GM23338 (cell line): ENCODE data around the gene NUCKS1. TPM values are rescaled to one million over a fixed set of nuclear protein-coding genes. Genes with fewer than 3 reads are reported as not detected.

Source experiments
- ATAC-seq: fragments of 200-7000 bp; cut with Tn5 transposase; 3 replicates; pipeline ENCODE4 v1.9.1; 2020
- DNase-seq: peaks from one replicate; pipeline ENCODE4 v3.0.0-alpha.2; 2015; ENCODE audit warnings: low spot score
- H2AFZ ChIP-seq: fragments of 200-600 bp; sonication (generic); 2 replicates; pipeline ENCODE4 v1.8.0; 2016; ENCODE audit warnings: antibody characterized with exemption, mild to moderate bottlenecking, moderate library complexity
- H3F3A ChIP-seq: fragments of 200-600 bp; sonication (generic); replicated peaks from 2 replicates; pipeline ENCODE4 v1.8.0; 2017; ENCODE audit warnings: antibody characterized with exemption, mixed run types, low read depth
- H3K27ac ChIP-seq: fragments of 200-600 bp; sonication (generic); 2 replicates; pipeline ENCODE4 v1.6.1; 2016; ENCODE audit warnings: low read depth
- H3K27me3 ChIP-seq: fragments of 200-600 bp; sonication (generic); 2 replicates; pipeline ENCODE4 v1.8.0; 2016; ENCODE audit warnings: mild to moderate bottlenecking, mixed run types, moderate library complexity; ENCODE audit not compliant: insufficient read depth
- H3K36me3 ChIP-seq: fragments of 200-600 bp; sonication (generic); 2 replicates; pipeline ENCODE4 v1.8.0; 2016; ENCODE audit warnings: mild to moderate bottlenecking; ENCODE audit not compliant: insufficient read depth
- H3K4me1 ChIP-seq: fragments of 200-600 bp; sonication (generic); 2 replicates; pipeline ENCODE4 v1.8.0; 2016; ENCODE audit warnings: mild to moderate bottlenecking, moderate library complexity; ENCODE audit not compliant: insufficient read depth
- H3K4me2 ChIP-seq: fragments of 200-600 bp; sonication (generic); 2 replicates; pipeline ENCODE4 v1.7.1; 2017; ENCODE audit warnings: mixed run types
- H3K4me3 ChIP-seq: fragments of 200-600 bp; sonication (generic); 2 replicates; pipeline ENCODE4 v1.6.1; 2016; ENCODE audit warnings: mixed run types
- H3K79me2 ChIP-seq: fragments of 200-600 bp; sonication (generic); replicated peaks from 2 replicates; pipeline ENCODE4 v1.8.0; 2017; ENCODE audit warnings: mild to moderate bottlenecking; ENCODE audit not compliant: insufficient read depth
- H3K9me2 ChIP-seq: fragments of 200-600 bp; sonication (generic); 2 replicates; pipeline ENCODE4 v1.8.0; 2017; ENCODE audit not compliant: insufficient read depth
- H4K20me1 ChIP-seq: fragments of 200-600 bp; sonication (generic); replicated peaks from 2 replicates; pipeline ENCODE4 v1.8.0; 2017; ENCODE audit warnings: mild to moderate bottlenecking; ENCODE audit not compliant: insufficient read depth
- H3K27ac Mint-ChIP-seq: 2 replicates; pipeline ENCODE4 v1.8.0; 2020; ENCODE audit warnings: inconsistent platforms, mild to moderate bottlenecking, moderate library complexity, mixed read lengths
- H3K27me3 Mint-ChIP-seq: 3 replicates; pipeline ENCODE4 v1.8.0; 2022; ENCODE audit warnings: low read depth, mild to moderate bottlenecking, moderate library complexity, mixed read lengths, inconsistent platforms; ENCODE audit not compliant: insufficient read depth, poor library complexity
- H3K36me3 Mint-ChIP-seq: 3 replicates; pipeline ENCODE4 v1.8.0; 2021; ENCODE audit warnings: low read depth, mild to moderate bottlenecking, inconsistent platforms, moderate library complexity, mixed read lengths
- H3K4me1 Mint-ChIP-seq: 3 replicates; pipeline ENCODE4 v1.8.0; 2020; ENCODE audit warnings: mild to moderate bottlenecking, inconsistent platforms, mixed read lengths
- H3K4me3 Mint-ChIP-seq: 3 replicates; pipeline ENCODE4 v1.8.0; 2021; ENCODE audit warnings: moderate library complexity, mild to moderate bottlenecking, inconsistent platforms, mixed read lengths
- H3K9me3 Mint-ChIP-seq: 3 replicates; pipeline ENCODE4 v1.8.0; 2020; ENCODE audit warnings: moderate library complexity, mild to moderate bottlenecking, inconsistent platforms, mixed read lengths
- CREB1 ChIP-seq: fragments of 250-450 bp; sonication (Bioruptor Pico); IDR thresholded peaks from 2 replicates; pipeline ENCODE4 v1.5.0; 2020; ENCODE audit warnings: low read depth, mild to moderate bottlenecking, moderate library complexity
- CTCF ChIP-seq, 2 experiments: fragments of 200-600 bp in 1 of 2; sonication (generic) in 1 of 2; conservative IDR thresholded peaks; 2 replicates each; pipeline versions ENCODE4 v1.5.1 to v1.6.1; 2016 to 2017; ENCODE audit warnings: antibody characterized with exemption in 2 of 2, low read depth in 2 of 2, mild to moderate bottlenecking in 2 of 2, moderate library complexity in 1 of 2
- ETS1 ChIP-seq: IDR thresholded peaks from 2 replicates; pipeline ENCODE4 v1.6.1; 2016; ENCODE audit warnings: antibody characterized with exemption
- EZH2 ChIP-seq: fragments of 200-600 bp; sonication (generic); IDR thresholded peaks from one replicate; pipeline ENCODE4 v1.8.0; 2017; ENCODE audit warnings: antibody characterized with exemption, mild to moderate bottlenecking, low read depth; ENCODE audit not compliant: unreplicated experiment
- EZH2phosphoT487 ChIP-seq: fragments of 200-600 bp; sonication (generic); IDR thresholded peaks from one replicate; pipeline ENCODE4 v1.8.1; 2018; ENCODE audit warnings: antibody characterized with exemption; ENCODE audit not compliant: unreplicated experiment
- NANOG ChIP-seq: IDR thresholded peaks from 2 replicates; pipeline ENCODE4 v1.6.1; 2016; ENCODE audit warnings: antibody characterized with exemption, borderline replicate concordance
- REST ChIP-seq: IDR thresholded peaks from one replicate; pipeline ENCODE4 v1.6.1; 2018; ENCODE audit warnings: antibody characterized with exemption; ENCODE audit not compliant: unreplicated experiment
- STAT1 ChIP-seq: IDR thresholded peaks from one replicate; pipeline ENCODE4 v1.6.1; 2016; ENCODE audit warnings: antibody characterized with exemption; ENCODE audit not compliant: unreplicated experiment
- ZNF114 ChIP-seq: fragments of 250-450 bp; sonication (Bioruptor Pico); IDR thresholded peaks from 2 replicates; pipeline ENCODE4 v1.5.0; 2020; ENCODE audit warnings: mild to moderate bottlenecking, moderate library complexity
- ZNF331 ChIP-seq: fragments of 250-450 bp; sonication (Bioruptor Pico); IDR thresholded peaks from 2 replicates; pipeline ENCODE4 v1.5.0; 2020; ENCODE audit warnings: low read depth, mild to moderate bottlenecking, moderate library complexity
- polyA plus RNA-seq: library from polyadenylated mRNA; unstranded; fragments of >200 nt; fragmentation: Nextera tagmentation; extraction: Ambion mirVana; gene quantifications from 2 replicates; pipeline ENCODE4 v1.2.1, GENCODE V29; 2016
- total RNA-seq: library from RNA; depleted of rRNA; stranded (reverse); fragments of >200 nt; shearing (Covaris generic); gene quantifications from 2 replicates; pipeline ENCODE4 v1.2.3, GENCODE V29; 2014

NUCKS1 gene
- total and polyA plus RNA-seq, 2 experiments from 2014 or later = 255 to 307 TPM

- no peak for TF ChIP-seq CREB1 (CRISPR knock-in tag)
- no peak for TF ChIP-seq ETS1
- TF ChIP-seq EZH2 = no peak
- no peak for TF ChIP-seq ZNF331 (CRISPR knock-in tag)
- no peak for TF ChIP-seq CTCF (conservative IDR thresholded peaks at IDR 0.05; ENCODE audit: low read depth in 2 of 2)
Measured at GRCh38 chr1:205772607-205773032, 22.6 kb upstream of the NUCKS1 start (continued).

GRCh38 chr1:205770618-205771017 lies 20.6 kb upstream of the NUCKS1 start:
- no peaks in the 10 kb centered on the region; the same call in 1 of the 2 replicates for H3K36me3 ChIP-seq
- no peak overlapping the region for H2AFZ ChIP-seq
- H3K79me2 ChIP-seq = no peaks in the 10 kb centered on the region
- peaks cover 9% of the 10 kb centered on the region for H3K4me1 ChIP-seq
- Mint-ChIP-seq H3K9me3 (peaks cover 3% of the 10 kb centered on the region; the same call in 1 of the 3 replicates), H3K4me3 (no peak overlapping the region), H3K27me3 (peaks cover 24% of the 10 kb centered on the region), H3K36me3 (no peaks in the 10 kb centered on the region), H3K27ac (no peak overlapping the region), H3K4me1 (peaks cover 10% of the 10 kb centered on the region)
- H3F3A ChIP-seq = peaks cover 6% of the 10 kb centered on the region; the same call in 1 of the 2 replicates
- no peak for ATAC-seq
- no peak overlapping the region for H3K27ac ChIP-seq
- no peak for DNase-seq
- no peak overlapping the region for H3K4me3 ChIP-seq
- no peaks in the 10 kb centered on the region for H3K9me2 ChIP-seq
- H3K4me2 ChIP-seq = no peak overlapping the region
- H4K20me1 ChIP-seq = peaks cover 4% of the 10 kb centered on the region; the same call in 1 of the 2 replicates
- peaks cover 30% of the 10 kb centered on the region for H3K27me3 ChIP-seq
- TF ChIP-seq EZH2phosphoT487 (no peak), ZNF114 (CRISPR knock-in tag) (no peak), NANOG (no peak), ETS1 (no peak), ZNF331 (CRISPR knock-in tag) (no peak), CREB1 (CRISPR knock-in tag) (no peak), REST (no peak), STAT1 (no peak), EZH2 (no peak)
